K562 (cell line): Measurements from ENCODE around the gene TRAF7. TPM values are rescaled to one million over a fixed set of nuclear protein-coding genes. Genes with fewer than 3 reads are reported as not detected.

Source experiments
- ATAC-seq: fragments of 200-7000 bp; cut with Tn5 transposase; 3 replicates; pipeline ENCODE4 v1.9.1; 2020; ENCODE audit warnings: moderate library complexity
- BruUV-seq: library from RNA; stranded (reverse); fragments of 400-500 nt; replicated peaks from 2 replicates; lab custom pipeline; 2021; lab: Mats Ljungman, UMichigan
- CTCF ChIA-PET: fragments of 300-600 bp; formaldehyde crosslinking; extraction: SDS; loops from one replicate; lab custom pipeline; 2021; ENCODE audit warnings: low intra/inter-chr PET ratio; lab: Yijun Ruan, JAX
- POLR2A ChIA-PET: fragments of 300-600, 350-650 bp; sonication (Branson Sonifier 250); formaldehyde crosslinking; extraction: SDS; loops from one replicate; lab custom pipeline; 2021; ENCODE audit warnings: antibody characterized with exemption, inconsistent platforms; lab: Yijun Ruan, JAX
- DNase-seq, 4 experiments: peaks; one replicate each; pipeline versions ENCODE4 v3.0.0 to v3.0.0-alpha.2; 2011 to 2018; ENCODE audit warnings: low spot score in 3 of 4, mixed read lengths in 3 of 4; ENCODE audit errors: extremely low read depth in 1 of 4
- FAIRE-seq: peaks from 2 replicates; lab custom pipeline; 2011; peaks lifted over from hg19 to GRCh38; lab: Jason Lieb, UNC
- H2AFZ ChIP-seq: 2 replicates; pipeline ENCODE4 v1.6.0; 2011; ENCODE audit warnings: low read depth, low read length, control low read depth, inconsistent platforms
- H3K27ac ChIP-seq: fragments of 200-600 bp; 3 replicates; pipeline ENCODE4 v1.8.0; 2011; ENCODE audit warnings: low read depth, mild to moderate bottlenecking, control low read depth, inconsistent platforms, low read length, moderate library complexity, mixed read lengths; ENCODE audit errors: extremely low read depth
- H3K27me3 ChIP-seq, 2 experiments: fragments of 300-600 bp in 1 of 2; 2 replicates in 1 of 2; 3 replicates in 1 of 2; pipeline versions ENCODE4 v1.6.0 to v1.8.0; 2011; ENCODE audit warnings: inconsistent platforms in 2 of 2, low read length in 2 of 2, mild to moderate bottlenecking in 1 of 2, mixed read lengths in 1 of 2, moderate library complexity in 1 of 2; ENCODE audit not compliant: control insufficient read depth in 2 of 2, insufficient read depth in 2 of 2
- H3K36me3 ChIP-seq: fragments of 300-600 bp; 3 replicates; pipeline ENCODE4 v1.8.0; 2011; ENCODE audit warnings: mild to moderate bottlenecking, low read length, inconsistent platforms; ENCODE audit not compliant: control insufficient read depth, insufficient read depth
- H3K4me1 ChIP-seq, 2 experiments: fragments of 200-600 bp in 1 of 2; replicated peaks in 1 of 2; 2 replicates in 1 of 2; 3 replicates in 1 of 2; pipeline versions ENCODE4 v1.5.1 to v1.8.0; 2011; ENCODE audit warnings: inconsistent platforms in 2 of 2, low read length in 2 of 2, mild to moderate bottlenecking in 1 of 2, mixed read lengths in 1 of 2, moderate library complexity in 1 of 2; ENCODE audit not compliant: control insufficient read depth in 2 of 2, insufficient read depth in 2 of 2
- H3K4me2 ChIP-seq: 2 replicates; pipeline ENCODE4 v1.6.1; 2011; ENCODE audit warnings: low read length, control low read depth, inconsistent platforms, mixed read lengths; ENCODE audit not compliant: insufficient read depth
- H3K4me3 ChIP-seq: fragments of 200-600 bp; sonication (generic), shearing (Covaris generic); 2 replicates; pipeline ENCODE4 v1.5.1; 2016; ENCODE audit warnings: control low read depth, inconsistent platforms
- H3K79me2 ChIP-seq: fragments of 200-600 bp; 3 replicates; pipeline ENCODE4 v1.8.0; 2011; ENCODE audit warnings: low read length, inconsistent platforms; ENCODE audit not compliant: control insufficient read depth, insufficient read depth
- H3K9ac ChIP-seq, 2 experiments: 2 replicates each; pipeline versions ENCODE4 v1.6.0 to v1.6.1; 2011; ENCODE audit warnings: low read depth in 2 of 2, low read length in 2 of 2, control low read depth in 1 of 2, inconsistent platforms in 1 of 2, mild to moderate bottlenecking in 1 of 2, mixed read lengths in 1 of 2; ENCODE audit not compliant: insufficient read depth in 1 of 2
- H3K9me1 ChIP-seq: one replicate; pipeline ENCODE4 v1.6.0; 2011; ENCODE audit warnings: inconsistent platforms, mild to moderate bottlenecking, low read length, moderate library complexity; ENCODE audit not compliant: control insufficient read depth, insufficient read depth
- H3K9me3 ChIP-seq: replicated peaks from 2 replicates; pipeline ENCODE4 v1.5.1; 2011; ENCODE audit warnings: low read depth, low read length, inconsistent platforms; ENCODE audit not compliant: control insufficient read depth, insufficient read depth
- H4K20me1 ChIP-seq: replicated peaks from 2 replicates; pipeline ENCODE4 v1.6.1; 2011; ENCODE audit warnings: low read length, inconsistent platforms, mixed read lengths; ENCODE audit not compliant: control insufficient read depth, insufficient read depth
- ARID4B ChIP-seq: sonication (generic); formaldehyde crosslinking; IDR thresholded peaks from 2 replicates; pipeline ENCODE4 v1.8.0; 2022; ENCODE audit warnings: mild to moderate bottlenecking, missing genetic modification reagents
- CREB1 ChIP-seq, 2 experiments: sonication (generic) in 1 of 2; formaldehyde crosslinking in 1 of 2; IDR thresholded peaks; 2 replicates each; pipeline versions ENCODE4 v1.6.1 to v1.8.0; 2012 to 2022; ENCODE audit warnings: inconsistent platforms in 1 of 2, mild to moderate bottlenecking in 1 of 2, missing genetic modification reagents in 1 of 2, moderate library complexity in 1 of 2
- HDAC1 ChIP-seq, 2 experiments: fragments of 450-650 bp; IDR thresholded peaks; 2 replicates each; pipeline ENCODE4 v1.6.1; 2016 to 2017; ENCODE audit warnings: inconsistent platforms in 1 of 2, mild to moderate bottlenecking in 1 of 2, moderate library complexity in 1 of 2
- MLX ChIP-seq, 2 experiments: fragments of 450-650 bp in 1 of 2; sonication (generic) in 1 of 2; formaldehyde crosslinking; conservative IDR thresholded peaks; 2 replicates each; pipeline versions ENCODE4 v1.4.0 to v1.8.1; 2020 to 2022; ENCODE audit warnings: mild to moderate bottlenecking in 1 of 2, missing genetic modification reagents in 1 of 2
- RBBP5 ChIP-seq: fragments of 200-600 bp; sonication (generic); IDR thresholded peaks from 2 replicates; pipeline ENCODE4 v1.6.1; 2012; ENCODE audit warnings: borderline replicate concordance, mild to moderate bottlenecking, low read length, control low read depth, inconsistent platforms; ENCODE audit not compliant: insufficient read depth, poor library complexity, severe bottlenecking
- SMARCE1 ChIP-seq: fragments of 450-650 bp; IDR thresholded peaks from 2 replicates; pipeline ENCODE4 v1.7.1; 2016; ENCODE audit warnings: mild to moderate bottlenecking
- ZNF239 ChIP-seq: fragments of 250-450 bp; sonication (Bioruptor Pico); IDR thresholded peaks from 2 replicates; pipeline ENCODE4 v1.4.0; 2020; ENCODE audit warnings: mild to moderate bottlenecking
- ZNF282 ChIP-seq: sonication (generic); formaldehyde crosslinking; IDR thresholded peaks from 2 replicates; pipeline ENCODE4 v1.8.1; 2023; ENCODE audit warnings: missing genetic modification reagents
- ZNF644 ChIP-seq: fragments of 200-800 bp; sonication (Bioruptor generic); IDR thresholded peaks from 2 replicates; pipeline ENCODE4 v1.6.1; 2016; ENCODE audit warnings: low read depth, missing genetic modification characterization, missing compliant biosample characterization
- ZNF780A ChIP-seq: fragments of 250-450 bp; sonication (Bioruptor Pico); IDR thresholded peaks from 2 replicates; pipeline ENCODE4 v1.5.0; 2021; ENCODE audit warnings: mild to moderate bottlenecking
- WGBS: fragments of 100-300 bp; shearing (Covaris generic); methylation state at CpG from one replicate; pipeline ENCODE4 v1.1.6; 2016; ENCODE audit warnings: low coverage, mixed read lengths; ENCODE audit not compliant: insufficient coverage; ENCODE audit errors: missing lambda C conversion rate; 5-methylcytosine and 5-hydroxymethylcytosine counted together
- in situ Hi-C: fragments of 300-500 bp; cut with MboI; formaldehyde crosslinking; loops from 4 replicates; pipeline ENCODE4 v1.15.0; 2018; ENCODE audit warnings: inconsistent platforms, mixed read lengths
- intact Hi-C: fragments of 100-400 bp; cut with micrococcal nuclease; formaldehyde crosslinking; loops from 2 replicates; pipeline ENCODE4 v1.14.2; 2022
- polyA plus RNA-seq, 8 experiments: library from polyadenylated mRNA; depleted of rRNA in 4 of 8; stranded (reverse) in 5 of 8; unstranded in 3 of 8; fragments of >200 nt; fragmentation: Nextera tagmentation in 2 of 8; fragmentation: Illumina TruSeq in 1 of 8; extraction: Ambion mirVana in 2 of 8; extraction: Trizol in 1 of 8; gene quantifications; 2 replicates each; pipeline versions ENCODE4 v1.2.1 to v1.2.3, GENCODE V29; 2011 to 2014; ENCODE audit warnings: inconsistent platforms in 1 of 8, missing spikeins in 1 of 8
- total RNA-seq, 7 experiments: library from RNA; depleted of rRNA in 6 of 7; stranded (reverse); fragments of >200 nt in 6 of 7; fragmentation: Illumina TruSeq in 2 of 7; extraction: Trizol in 2 of 7; gene quantifications; 2 replicates each; pipeline versions ENCODE4 v1.2.1 to v1.2.3, GENCODE V29; 2011 to 2021; ENCODE audit warnings: low replicate concordance in 1 of 7
- TF ChIP-seq, protein P1 (sequence below): sonication (generic); formaldehyde crosslinking; IDR thresholded peaks from 2 replicates; pipeline ENCODE4 v1.8.0; 2022; ENCODE audit warnings: mild to moderate bottlenecking, missing genetic modification reagents

TRAF7 gene
- total and polyA plus RNA-seq, 9 of the 15 experiments (the other 6 are each of a cell fraction or from before 2014, with no cell fraction given): 1.1 to 113 (median 41.6) TPM

DNA sequence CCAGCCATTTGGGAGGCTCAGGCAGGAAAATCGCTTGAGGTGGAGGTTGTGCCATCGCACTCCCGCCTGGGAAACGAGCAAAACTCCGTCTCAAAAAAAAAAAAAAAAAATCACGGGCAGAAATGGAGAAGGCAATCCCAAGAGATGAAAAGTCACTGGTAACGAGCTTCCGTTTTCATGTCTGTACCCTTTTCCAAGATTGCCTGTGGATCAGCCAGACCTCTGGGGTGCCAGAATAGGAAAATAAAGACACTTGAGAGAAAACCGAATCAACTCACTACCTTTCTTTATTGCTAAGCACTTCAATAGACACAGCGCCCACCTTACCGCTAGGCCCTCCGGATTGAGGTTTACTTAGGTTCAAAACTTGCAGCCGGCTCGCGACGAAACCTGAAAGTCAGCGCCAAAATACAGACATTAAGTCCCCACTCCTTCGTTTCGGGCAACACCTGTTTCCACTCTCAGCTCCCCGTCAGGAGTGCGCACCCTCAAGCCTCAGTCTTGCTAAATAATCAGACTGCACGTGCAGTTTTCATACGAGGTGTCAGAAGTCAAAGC, 970 bp upstream of the TRAF7 start (continued):
- TF ChIP-seq, protein P1, sequence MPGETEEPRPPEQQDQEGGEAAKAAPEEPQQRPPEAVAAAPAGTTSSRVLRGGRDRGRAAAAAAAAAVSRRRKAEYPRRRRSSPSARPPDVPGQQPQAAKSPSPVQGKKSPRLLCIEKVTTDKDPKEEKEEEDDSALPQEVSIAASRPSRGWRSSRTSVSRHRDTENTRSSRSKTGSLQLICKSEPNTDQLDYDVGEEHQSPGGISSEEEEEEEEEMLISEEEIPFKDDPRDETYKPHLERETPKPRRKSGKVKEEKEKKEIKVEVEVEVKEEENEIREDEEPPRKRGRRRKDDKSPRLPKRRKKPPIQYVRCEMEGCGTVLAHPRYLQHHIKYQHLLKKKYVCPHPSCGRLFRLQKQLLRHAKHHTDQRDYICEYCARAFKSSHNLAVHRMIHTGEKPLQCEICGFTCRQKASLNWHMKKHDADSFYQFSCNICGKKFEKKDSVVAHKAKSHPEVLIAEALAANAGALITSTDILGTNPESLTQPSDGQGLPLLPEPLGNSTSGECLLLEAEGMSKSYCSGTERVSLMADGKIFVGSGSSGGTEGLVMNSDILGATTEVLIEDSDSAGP (CRISPR knock-in tag): no peak
- TF ChIP-seq ZNF239 (no peak), ZNF780A (no peak), ZNF282 (CRISPR knock-in tag) (no peak), RBBP5 (peak; percentile 12)

DNA sequence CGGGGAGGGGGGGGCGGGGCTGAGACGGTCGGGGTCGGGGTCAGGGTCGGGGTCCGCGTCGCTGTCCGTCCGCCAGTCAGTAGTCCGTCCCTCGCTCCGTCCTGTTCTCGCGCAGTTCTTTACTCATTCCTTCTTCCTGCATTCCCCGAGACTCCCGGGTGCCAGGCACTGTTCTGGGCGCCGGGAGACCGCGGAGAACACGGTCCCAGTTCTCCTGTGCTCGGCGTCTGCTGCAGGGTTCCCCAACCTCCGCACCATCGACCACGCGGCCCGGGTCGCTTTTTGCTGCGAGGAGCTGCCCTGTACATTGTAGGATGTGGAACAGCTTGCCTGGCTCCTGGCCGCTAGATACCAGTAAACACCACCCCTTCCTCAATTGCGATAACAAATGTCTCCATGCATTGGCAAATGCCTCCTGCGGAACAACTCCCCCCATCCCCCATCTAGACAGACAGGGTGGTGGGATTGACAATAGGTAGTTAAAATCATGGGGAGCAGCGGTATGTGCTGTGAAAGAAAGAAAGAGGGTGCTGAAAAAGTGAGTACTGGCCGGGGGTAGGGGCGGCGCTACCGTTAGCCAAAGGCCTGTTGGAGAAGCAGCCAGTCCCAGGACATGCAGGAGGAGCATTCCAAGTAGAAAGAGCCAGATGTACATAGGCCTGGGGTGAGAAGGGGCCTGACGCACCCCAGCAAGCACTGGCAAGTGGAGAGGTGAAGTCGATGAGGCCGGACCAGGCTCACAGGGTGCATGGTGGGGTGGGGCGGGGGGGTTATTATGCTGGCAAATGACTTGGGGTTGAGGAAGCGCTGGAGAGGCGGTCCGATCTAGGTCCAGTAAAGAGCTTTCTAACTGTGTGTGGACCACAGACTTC, 631 bp downstream of the TRAF7 start:
- intact Hi-C loops (loop anchor here (2.0 kb wide), 1 partner anchor 95 kb away; the partner anchor contains the start of gene ECI1), in situ Hi-C loops (no loop called here)
- H2AFZ ChIP-seq: peak overlapping the region; percentile 52
- ATAC-seq: no peak
- peak overlapping the region; percentile 78 for H3K27ac ChIP-seq
- peak overlapping the region; percentile 94 for H3K4me2 ChIP-seq
- POLR2A ChIA-PET: interaction anchor here (0.6 to 5.1 kb wide), 69 partner anchors 11 to 1546 kb away, joined by 3 to 77 read pairs (median 4); partner anchors contain the start of genes BRICD5, ECI1, FAHD1 and MLST8
- peaks cover 13% of the 10 kb centered on the region for H3K9me1 ChIP-seq
- H3K36me3 ChIP-seq: peaks cover 57% of the 10 kb centered on the region
- BruUV-seq: no TSS peak
- no peak for FAIRE-seq
- H3K9me3 ChIP-seq: no peaks in the 10 kb centered on the region
- peak; percentile 30 to 64 (median 35) for DNase-seq
- peaks cover 45% of the 10 kb centered on the region for H4K20me1 ChIP-seq
- CTCF ChIA-PET: no interaction called here
- H3K27me3 ChIP-seq: no peaks in the 10 kb centered on the region
- under 1% methylated on average over 33 of the region's 47 CpGs for WGBS
- peak overlapping the region; percentile 55 for H3K4me3 ChIP-seq
- H3K79me2 ChIP-seq: peaks cover 93% of the 10 kb centered on the region
- H3K9ac ChIP-seq: peak overlapping the region; percentile 91 to 99
- H3K4me1 ChIP-seq: peaks cover 15 to 62% of the 10 kb centered on the region in 2 experiments; a peak in 4 of 5 replicates
- TF ChIP-seq ZNF644 (no peak), HDAC1 (IDR thresholded peaks at IDR 0.05) (peak in 1 of 2 experiments; percentile 55; a peak in 2 of 4 replicates), SMARCE1 (peak; percentile 51; the same call in 1 of the 2 replicates), CREB1 (IDR thresholded peaks at IDR 0.05) (no peak), CREB1 (CRISPR knock-in tag; IDR thresholded peaks at IDR 0.05) (peak; percentile 23; the same call in 1 of the 2 replicates), ARID4B (peak; percentile 59; the same call in 1 of the 2 replicates), MLX (CRISPR knock-in tag; conservative IDR thresholded peaks at IDR 0.05) (0 out of 4 replicates have a peak, but pooled peaks of 1 of the 2 experiments have one; percentile 14)
